Hepatocyte (in vitro differentiated cells): ENCODE results near the gene EGFL7.

Experiments used
- EZH2 ChIP-seq: fragments of 200-600 bp; sonication (generic); IDR thresholded peaks from 2 replicates; pipeline ENCODE4 v1.6.1; 2016; ENCODE audit warnings: antibody characterized with exemption, mild to moderate bottlenecking, borderline replicate concordance
- EZH2phosphoT487 ChIP-seq: fragments of 200-600 bp; sonication (generic); IDR thresholded peaks from one replicate; pipeline ENCODE4 v1.6.1; 2018; ENCODE audit warnings: antibody characterized with exemption, mild to moderate bottlenecking, low read depth, moderate library complexity; ENCODE audit not compliant: unreplicated experiment, severe bottlenecking
- TF ChIP-seq, protein P1 (sequence below): fragments of 200-600 bp; sonication (generic); IDR thresholded peaks from 2 replicates; pipeline ENCODE4 v1.5.1; 2016; ENCODE audit warnings: antibody characterized with exemption, mild to moderate bottlenecking; ENCODE audit not compliant: poor library complexity

DNA sequence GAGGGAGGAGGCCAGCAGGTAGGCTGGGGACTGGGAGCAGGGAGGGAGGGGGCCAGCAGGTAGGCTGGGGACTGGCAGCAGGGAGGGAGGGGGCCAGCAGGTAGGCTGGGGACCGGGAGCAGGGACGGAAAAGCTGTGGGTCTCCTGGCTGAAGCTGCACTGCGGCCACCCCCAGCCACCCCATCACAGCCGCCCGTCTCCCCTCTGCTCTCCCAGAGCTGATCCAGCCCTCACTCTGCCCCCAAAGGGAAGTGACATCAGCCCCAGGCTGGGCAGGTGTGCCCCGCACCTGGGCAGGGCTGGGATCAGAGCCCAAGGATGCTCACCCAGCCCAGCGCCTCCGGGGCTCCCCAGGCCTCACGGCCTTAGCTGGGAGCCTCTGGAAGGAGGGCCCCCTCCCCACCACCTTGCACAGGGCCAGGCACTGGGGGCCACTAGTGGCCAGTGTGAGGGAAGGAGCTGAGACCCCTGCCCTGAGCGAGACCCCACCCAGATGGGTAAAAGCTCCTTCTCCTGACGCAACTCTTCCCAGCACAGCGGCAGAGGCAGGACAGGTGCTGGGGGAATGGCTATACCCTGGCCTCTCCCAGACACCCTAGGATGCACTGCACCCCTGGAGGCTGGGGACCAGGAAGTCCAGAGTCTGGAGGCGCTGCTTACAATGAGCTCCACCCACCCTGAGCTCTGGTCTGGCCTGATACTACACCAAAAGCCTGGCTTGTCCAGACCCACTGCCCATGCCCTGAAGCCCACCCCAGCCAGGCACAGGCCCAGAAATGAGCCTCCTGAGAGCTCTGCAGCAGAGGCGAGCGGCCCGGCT is 13.0 kb downstream of the EGFL7 start:
- TF ChIP-seq EZH2 (no peak), EZH2phosphoT487 (no peak)
- TF ChIP-seq, protein P1, sequence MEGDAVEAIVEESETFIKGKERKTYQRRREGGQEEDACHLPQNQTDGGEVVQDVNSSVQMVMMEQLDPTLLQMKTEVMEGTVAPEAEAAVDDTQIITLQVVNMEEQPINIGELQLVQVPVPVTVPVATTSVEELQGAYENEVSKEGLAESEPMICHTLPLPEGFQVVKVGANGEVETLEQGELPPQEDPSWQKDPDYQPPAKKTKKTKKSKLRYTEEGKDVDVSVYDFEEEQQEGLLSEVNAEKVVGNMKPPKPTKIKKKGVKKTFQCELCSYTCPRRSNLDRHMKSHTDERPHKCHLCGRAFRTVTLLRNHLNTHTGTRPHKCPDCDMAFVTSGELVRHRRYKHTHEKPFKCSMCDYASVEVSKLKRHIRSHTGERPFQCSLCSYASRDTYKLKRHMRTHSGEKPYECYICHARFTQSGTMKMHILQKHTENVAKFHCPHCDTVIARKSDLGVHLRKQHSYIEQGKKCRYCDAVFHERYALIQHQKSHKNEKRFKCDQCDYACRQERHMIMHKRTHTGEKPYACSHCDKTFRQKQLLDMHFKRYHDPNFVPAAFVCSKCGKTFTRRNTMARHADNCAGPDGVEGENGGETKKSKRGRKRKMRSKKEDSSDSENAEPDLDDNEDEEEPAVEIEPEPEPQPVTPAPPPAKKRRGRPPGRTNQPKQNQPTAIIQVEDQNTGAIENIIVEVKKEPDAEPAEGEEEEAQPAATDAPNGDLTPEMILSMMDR: no peak
